NCI-H1930 (cell line): ENCODE measurements around the gene YAE1.
"Not testable (repeated sequence)": the region's sequence is repeated elsewhere in the genome, so short reads cannot be mapped to it uniquely, and the experiment has no call there.

ENCODE experiments used
- DNase-seq, 2 experiments: peaks; one replicate each; lab custom pipeline; 2025; lab: John Stamatoyannopoulos, UW

Gene YAE1

DNA sequence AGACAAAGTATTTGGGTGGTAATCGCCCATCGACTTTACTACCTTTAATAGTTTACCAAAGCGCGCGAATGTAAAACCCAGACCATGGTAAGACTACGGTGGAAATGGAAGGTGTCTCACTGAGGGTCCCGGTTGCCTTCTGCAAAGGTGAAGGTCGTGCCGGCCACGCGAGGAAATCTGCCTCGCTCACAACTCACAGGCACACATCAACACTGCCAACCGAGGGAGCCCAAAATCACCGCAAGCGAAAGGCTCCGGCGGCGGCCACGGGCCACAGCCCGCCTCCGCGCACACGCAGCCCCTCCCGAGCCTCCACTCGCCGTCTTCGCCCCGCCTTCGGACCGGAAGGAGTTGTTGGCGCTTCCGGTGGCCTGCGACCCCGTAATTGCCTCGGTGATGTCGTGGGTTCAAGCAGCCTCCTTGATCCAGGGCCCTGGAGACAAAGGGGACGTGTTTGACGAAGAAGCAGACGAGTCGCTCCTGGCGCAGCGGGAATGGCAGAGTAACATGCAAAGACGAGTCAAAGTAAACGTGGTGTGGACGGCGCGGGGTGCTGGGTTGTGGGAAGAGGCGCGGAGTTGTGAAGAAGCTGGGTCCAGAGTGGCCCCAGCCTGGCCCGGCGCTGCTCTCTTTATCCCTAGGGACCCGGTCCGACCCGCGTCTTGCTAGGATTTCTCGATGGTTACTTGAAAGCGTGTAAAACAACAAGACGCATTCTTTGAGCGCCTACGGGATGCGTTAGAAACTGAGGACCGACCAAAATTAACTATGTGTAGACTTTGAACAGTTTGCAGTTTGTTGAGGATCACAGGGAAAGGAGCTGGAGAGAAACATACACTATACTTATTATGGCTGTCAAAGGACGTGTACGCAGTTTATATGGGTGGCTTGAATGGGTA lies at the start of gene YAE1:
YAE1 (plus strand) TSS at position 382 of the 899 bp plus-strand sequence; CDS start at position 397, 15 bp downstream.
- peak; percentile 64 to 75 for DNase-seq

GRCh38 chr7:39516498-39516897 lies 49.7 kb upstream of the YAE1 start:
- no peak for DNase-seq

DNA sequence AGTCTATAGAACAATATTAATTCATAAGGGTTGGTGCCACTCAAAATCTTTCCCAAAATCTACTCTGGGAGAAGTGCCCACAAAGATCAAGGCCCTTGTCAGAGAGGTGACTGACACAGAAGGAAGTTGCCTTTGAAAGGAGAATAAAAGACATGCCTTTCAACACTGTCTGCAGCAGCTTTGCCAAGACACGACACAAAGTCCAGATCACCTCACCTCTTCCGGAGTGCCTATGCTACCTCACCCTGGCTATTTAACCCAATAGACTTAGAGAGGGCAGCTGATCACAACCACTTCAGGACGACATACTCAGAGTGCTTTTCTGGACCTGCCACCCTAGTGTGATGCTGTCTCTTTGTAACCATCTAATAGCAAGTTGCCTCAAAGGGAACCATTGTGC lies 49.0 kb upstream of the YAE1 start:
- no peak for DNase-seq

- DNase-seq = no peak
Measured at GRCh38 chr7:39525926-39526325, 40.3 kb upstream of the YAE1 start.

DNA sequence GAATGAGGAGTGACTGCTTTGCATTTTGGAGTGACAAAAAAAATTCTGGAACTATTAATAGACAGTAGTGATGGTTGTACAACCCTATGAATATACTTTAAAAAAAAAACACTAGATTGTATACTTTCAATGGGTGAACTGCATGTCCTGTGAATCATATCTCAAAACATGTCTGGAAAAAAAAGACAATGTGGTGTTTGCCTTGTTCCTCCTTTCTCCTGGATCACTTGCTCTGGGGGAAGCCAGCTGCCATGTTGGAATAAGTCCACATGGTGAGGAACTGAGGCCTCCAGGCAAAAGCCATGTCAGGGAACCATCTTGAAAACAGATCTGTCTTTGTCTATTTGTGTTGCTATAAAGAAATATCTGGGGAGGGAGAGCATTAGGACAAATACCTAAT lies 39.5 kb upstream of the YAE1 start:
- DNase-seq = no peak

DNA sequence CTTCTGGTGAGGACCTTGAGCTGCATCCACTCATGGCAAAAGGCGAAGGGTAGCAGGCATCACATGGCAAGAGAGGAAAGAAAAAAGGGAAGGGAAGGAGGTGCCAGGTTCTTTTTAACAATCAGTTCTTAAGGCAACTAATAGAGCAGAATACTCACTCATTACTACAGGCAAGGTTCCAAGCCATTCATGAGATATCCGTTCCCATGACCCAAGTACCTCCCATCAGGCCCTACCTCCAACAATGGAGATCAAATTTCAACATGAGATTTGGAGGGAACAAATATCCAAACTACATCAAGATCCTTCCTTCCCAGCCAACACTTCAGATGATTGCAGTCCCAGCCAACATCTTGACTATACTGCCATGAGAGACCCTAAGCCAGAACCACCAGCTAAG lies 38.9 kb upstream of the YAE1 start:
- DNase-seq = no peak

DNA sequence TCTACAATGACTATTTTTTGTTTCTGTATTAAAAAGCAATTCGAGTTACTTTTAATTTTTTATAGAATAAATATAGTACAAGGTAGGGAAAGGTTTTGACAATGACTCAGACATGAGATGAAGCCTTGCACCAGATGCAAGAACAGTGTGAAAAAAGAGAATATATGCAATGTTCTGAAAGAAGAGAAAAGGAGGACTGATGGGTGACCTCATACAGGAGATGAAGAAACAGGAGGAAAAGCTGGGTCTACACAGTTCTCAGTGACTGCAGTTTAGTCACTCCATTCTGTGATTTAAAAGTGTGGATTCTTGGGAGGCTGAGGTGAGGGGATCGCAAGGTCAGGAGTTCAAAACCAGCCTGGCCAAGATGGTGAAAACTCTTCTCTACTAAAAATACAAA lies 38.3 kb upstream of the YAE1 start:
- no peak for DNase-seq

- no peak for DNase-seq
Measured at GRCh38 chr7:39528849-39529248, 37.4 kb upstream of the YAE1 start.

GRCh38 chr7:39529582-39529981 lies 36.6 kb upstream of the YAE1 start:
- no peak for DNase-seq

DNA sequence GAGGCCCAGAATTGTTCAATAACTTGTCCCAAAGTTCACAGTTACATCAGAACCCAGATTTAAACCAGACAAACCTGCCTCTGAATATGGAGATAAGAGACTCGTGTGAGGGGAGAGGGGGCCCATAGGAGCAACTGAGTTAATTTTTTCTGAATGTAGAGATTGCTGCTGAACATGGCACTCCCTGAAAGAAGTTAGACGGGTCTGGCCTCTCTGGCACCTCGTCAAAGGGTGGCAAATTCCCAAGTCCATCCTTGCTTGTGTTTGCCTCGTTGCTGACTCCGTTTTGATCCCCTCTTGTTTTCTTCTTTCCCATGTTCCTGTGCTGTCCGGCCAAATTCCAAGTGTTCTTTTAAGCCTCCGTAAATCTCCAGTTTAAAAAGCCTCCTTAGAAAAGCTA lies 35.2 kb upstream of the YAE1 start:
- DNase-seq = no peak

DNA sequence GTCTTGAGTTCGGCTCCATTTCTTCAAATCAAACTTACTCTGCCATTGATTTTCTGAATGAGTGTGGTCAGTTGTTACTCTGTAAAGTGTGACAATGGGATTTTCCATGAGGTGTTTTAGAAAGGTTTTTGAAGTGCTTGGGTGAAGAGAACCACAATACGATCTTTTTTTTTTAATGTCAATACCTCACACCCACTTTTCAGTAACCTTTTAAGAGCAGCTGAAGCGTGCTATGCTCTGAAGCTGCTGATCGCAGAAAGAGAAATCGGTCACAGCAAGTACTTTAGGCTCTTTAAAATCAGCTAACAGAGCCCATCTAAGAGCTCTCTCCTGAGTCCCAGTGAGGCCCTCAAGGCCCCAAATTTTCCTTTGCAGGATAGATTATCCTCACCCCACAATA lies 34.4 kb upstream of the YAE1 start:
- DNase-seq = no peak

DNA sequence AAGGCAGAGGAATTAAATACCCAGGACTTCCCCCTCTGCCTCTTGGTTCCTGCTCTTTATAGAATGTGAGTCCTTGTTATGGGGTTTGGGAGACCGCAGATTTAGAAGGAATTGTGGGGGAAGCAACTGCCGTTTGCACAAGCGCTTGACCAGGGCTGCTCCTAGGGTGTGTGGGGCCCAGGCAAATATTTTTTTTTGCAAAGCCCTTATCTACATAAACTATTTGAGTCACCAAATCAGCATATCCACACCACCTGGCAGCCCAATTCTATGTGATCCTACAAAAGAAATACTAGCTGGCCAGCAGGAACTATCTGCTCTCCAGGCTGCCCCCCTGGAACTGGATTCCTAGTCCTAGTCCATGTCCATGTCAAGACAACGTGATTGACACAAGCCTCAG lies 33.4 kb upstream of the YAE1 start:
- DNase-seq = no peak

DNA sequence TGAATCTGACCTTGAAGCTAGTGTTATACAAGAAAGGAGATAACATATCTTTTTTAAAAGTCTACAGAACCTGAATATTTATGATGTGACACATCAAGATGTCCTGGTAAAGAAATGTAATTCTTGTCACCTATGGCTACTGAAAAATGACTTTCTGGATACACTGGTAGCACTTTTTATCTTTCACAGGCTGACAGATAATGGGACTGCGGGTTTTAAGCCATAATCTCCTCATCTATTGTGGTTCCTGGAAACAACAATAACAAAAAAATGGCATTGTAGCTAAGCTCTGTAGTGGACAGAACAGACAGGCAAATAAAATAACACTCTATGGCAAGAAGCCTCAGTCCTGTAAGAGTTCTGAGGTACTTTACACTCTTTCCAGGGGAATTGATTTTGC lies 31.6 kb upstream of the YAE1 start:
- no peak for DNase-seq

DNA sequence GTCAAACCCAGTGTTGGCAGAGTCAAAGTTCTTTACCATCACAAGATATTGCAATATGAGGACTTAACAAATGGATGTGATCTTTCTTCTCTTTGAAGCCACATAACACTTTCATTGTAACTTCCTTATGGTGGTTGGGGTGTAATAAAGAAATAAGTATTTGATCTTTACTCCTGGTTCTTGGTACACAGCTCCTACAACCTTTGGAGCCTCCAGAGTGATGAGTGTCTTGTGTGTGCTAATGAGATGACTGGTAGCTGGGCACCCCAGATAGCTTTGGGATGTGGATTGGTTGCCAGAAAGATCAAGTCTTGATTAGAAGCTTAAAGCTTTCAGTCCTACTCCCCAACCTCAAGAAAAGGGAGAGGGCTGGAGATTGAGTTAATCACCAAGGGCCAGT lies 31.1 kb upstream of the YAE1 start:
- no peak for DNase-seq

GRCh38 chr7:39535720-39536119 lies 30.5 kb upstream of the YAE1 start:
- DNase-seq = no peak

- DNase-seq = no peak
Measured at GRCh38 chr7:39536951-39537350, 29.3 kb upstream of the YAE1 start.

DNA sequence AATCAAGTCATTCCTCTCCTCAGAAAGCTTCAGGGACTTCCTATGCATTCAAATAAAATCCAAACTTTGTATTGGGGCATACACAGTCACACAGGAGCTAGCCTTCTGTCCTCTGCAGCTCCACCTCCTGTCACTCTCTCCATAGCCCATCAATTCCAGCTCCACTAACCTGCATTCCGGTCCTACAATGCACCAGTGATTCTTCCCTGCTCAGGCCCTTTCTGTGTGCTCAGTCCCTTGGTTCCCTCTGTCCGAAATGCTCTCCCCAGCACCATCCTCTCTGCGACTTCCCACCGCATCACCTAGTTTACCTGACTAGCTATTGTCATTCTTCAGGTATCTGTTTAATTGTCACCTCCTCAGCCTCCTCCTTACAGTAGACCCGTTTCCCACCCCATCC lies 26.4 kb upstream of the YAE1 start:
- no peak for DNase-seq

GRCh38 chr7:39540320-39540719 lies 25.9 kb upstream of the YAE1 start:
- DNase-seq = peak; percentile 20 to 24

- DNase-seq = no peak
Measured at GRCh38 chr7:39541511-39541910, 24.7 kb upstream of the YAE1 start.

GRCh38 chr7:39544774-39545173 lies 21.4 kb upstream of the YAE1 start:
- not testable (repeated sequence) for DNase-seq

- no peak for DNase-seq
Measured at GRCh38 chr7:39547336-39547735, 18.9 kb upstream of the YAE1 start.

DNA sequence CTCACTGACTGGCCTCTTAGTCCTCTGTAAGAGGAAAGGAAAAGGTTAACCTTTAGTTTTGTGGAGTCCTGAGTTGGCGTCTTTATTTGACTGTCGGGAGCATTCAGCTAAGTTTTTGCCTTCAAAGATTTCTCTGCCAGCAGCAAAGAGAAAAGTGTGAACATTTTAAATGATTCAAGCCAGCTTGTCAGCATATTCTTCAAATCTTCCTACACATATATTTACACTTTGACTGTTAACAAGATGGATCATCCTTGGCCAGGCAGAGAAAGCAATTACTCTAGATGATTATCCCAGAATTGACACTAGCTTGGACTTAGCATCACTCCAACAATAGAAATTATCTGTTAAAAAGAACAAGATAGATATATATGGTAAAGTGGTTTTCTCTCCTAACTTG lies 15.8 kb upstream of the YAE1 start:
- DNase-seq = no peak

DNA sequence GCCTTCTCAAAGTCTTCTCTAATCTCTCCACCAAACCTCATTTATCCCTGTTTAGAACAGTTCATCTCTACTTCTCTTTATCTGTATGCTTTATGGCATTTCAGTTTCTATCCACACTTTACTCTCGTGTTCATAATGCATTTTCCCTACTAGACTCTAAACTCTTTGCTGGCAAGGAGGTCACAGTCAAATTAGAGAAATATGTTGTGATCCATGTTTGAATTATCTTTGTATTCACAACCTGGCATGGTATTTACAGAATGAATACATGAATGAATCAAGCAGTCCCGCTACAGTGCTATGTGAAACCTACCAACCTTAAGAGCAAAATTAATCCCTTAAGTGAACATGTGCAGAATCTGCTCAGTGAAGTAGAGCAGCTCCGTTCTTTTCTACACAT lies 12.8 kb upstream of the YAE1 start:
- DNase-seq = no peak

GRCh38 chr7:39554583-39555165 lies 11.5 kb upstream of the YAE1 start:
- no peak for DNase-seq
